Esophagus squamous epithelium (tissue), 5 donors: ENCODE data around the gene METTL24. TPM values are rescaled to one million over a fixed set of nuclear protein-coding genes. Genes with fewer than 3 reads are reported as not detected.
"Not testable (repeated sequence)": the region's sequence is repeated elsewhere in the genome, so short reads cannot be mapped to it uniquely, and the experiment has no call there.

Source experiments
- DNase-seq: peaks from one replicate; lab custom pipeline; 2025; lab: John Stamatoyannopoulos, UW
- H3K27ac ChIP-seq, 4 donors: fragments of 200-600 bp; sonication (generic); one replicate each; pipeline ENCODE4 v1.5.1; 2016 to 2019; ENCODE audit warnings: mild to moderate bottlenecking in 1 of 4
- H3K27me3 ChIP-seq, 4 donors: fragments of 200-600 bp; sonication (generic); 1 replicate in 3 of 4; 2 replicates in 1 of 4; pipeline versions ENCODE4 v1.5.1 to v1.6.0; 2017 to 2021; ENCODE audit warnings: antibody characterized with exemption in 1 of 4
- H3K36me3 ChIP-seq, 3 donors: fragments of 200-600 bp; sonication (generic); one replicate each; pipeline ENCODE4 v1.5.1; 2016 to 2019
- H3K4me1 ChIP-seq, 3 donors: fragments of 200-600 bp; sonication (generic); one replicate each; pipeline ENCODE4 v1.5.1; 2017 to 2019
- H3K4me3 ChIP-seq, 4 donors: fragments of 200-600 bp; sonication (generic); 1 replicate in 3 of 4; 2 replicates in 1 of 4; pipeline ENCODE4 v1.5.1; 2016 to 2019; ENCODE audit warnings: mild to moderate bottlenecking in 2 of 4, moderate library complexity in 1 of 4
- H3K9me3 ChIP-seq, 3 donors: fragments of 200-600 bp; sonication (generic); one replicate each; pipeline ENCODE4 v1.5.1; 2016 to 2019
- CTCF ChIP-seq, 6 experiments: fragments of 450-650 bp in 4 of 6; fragments of 200-600 bp in 2 of 6; sonication (generic) in 2 of 6; IDR thresholded peaks; one replicate each; pipeline ENCODE4 v1.5.1; 2016 to 2019; ENCODE audit warnings: antibody characterized with exemption in 6 of 6, mild to moderate bottlenecking in 4 of 6, moderate library complexity in 4 of 6
- POLR2A ChIP-seq, 4 donors: fragments of 450-650 bp; IDR thresholded peaks; one replicate each; pipeline ENCODE4 v1.6.1; 2017; ENCODE audit warnings: antibody characterized with exemption in 4 of 4, mild to moderate bottlenecking in 4 of 4, moderate library complexity in 3 of 4
- WGBS, 2 donors: methylation state at CpG; one replicate each; pipeline ENCODE4 v1.1.5; 2018; 5-methylcytosine and 5-hydroxymethylcytosine counted together
- intact Hi-C: fragments of 100-400 bp; cut with DNase I; formaldehyde crosslinking; loops from one replicate; pipeline ENCODE4 v1.15.0; 2022
- total RNA-seq, 4 donors: library from RNA; depleted of rRNA; stranded (reverse); fragments of >200 nt; gene quantifications; one replicate each; pipeline ENCODE4 v1.1.0, GENCODE V29; 2016
- donor health status: DM: yes; HTN: yes; CAD: no.

METTL24 gene
- total RNA-seq, 4 donors from 2014 or later, result 0.57 to 4.0 (median 0.83) TPM; not detected in 1

- WGBS, 2 donors, result 64 to 75% methylated on average over 3 of the region's 3 CpGs
- Histone ChIP-seq H3K9me3 (no peaks in the 10 kb centered on the region), H3K27ac (no peak overlapping the region), H3K27me3 (no peaks in the 10 kb centered on the region), H3K4me3 (no peak overlapping the region), H3K4me1 (no peaks in the 10 kb centered on the region), H3K36me3 (no peaks in the 10 kb centered on the region)
- TF ChIP-seq POLR2A (IDR thresholded peaks at IDR 0.05) (no peak), CTCF (IDR thresholded peaks at IDR 0.05) (no peak)
- intact Hi-C loops, result no loop called here
- no peak for DNase-seq
Observed at GRCh38 chr6:110315869-110316398, 42.2 kb downstream of the METTL24 start.

DNA sequence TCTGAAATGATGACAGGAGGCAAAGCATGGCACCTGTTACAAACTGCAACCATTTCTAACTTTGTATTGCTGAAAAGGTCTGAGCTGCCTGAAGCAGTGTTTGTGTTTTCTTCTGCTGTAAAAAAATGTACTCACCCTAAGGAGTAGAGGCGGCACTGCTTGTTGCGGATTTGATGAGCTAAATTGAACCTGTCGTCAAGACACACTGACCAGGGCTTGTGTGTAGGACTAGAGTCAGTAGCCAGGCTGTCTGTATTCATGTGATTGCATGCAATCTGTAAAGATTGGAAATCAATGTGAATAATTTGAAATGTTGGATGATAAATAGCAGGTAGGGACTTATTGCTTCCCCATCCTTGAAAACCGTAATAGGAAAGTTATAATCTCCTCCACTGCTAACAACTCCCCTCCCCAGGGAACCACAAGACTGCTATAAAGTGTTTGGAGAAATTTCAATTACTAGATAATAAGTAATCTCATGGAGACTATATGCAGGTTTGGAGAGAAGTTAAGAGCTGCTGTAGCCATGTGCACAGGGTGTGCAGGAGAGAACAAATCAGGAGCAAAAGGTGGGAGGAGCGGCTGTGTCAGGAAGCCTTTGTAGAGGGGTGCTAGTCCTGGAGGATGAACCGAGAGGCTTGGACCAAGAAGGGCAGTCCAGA, 42.8 kb downstream of the METTL24 start:
- Histone ChIP-seq H3K9me3 (no peaks in the 10 kb centered on the region), H3K4me3 (no peak overlapping the region), H3K27ac (no peak overlapping the region), H3K4me1 (no peaks in the 10 kb centered on the region), H3K27me3 (no peaks in the 10 kb centered on the region), H3K36me3 (no peaks in the 10 kb centered on the region)
- 81 to 82% methylated on average over 6 of the region's 6 CpGs for WGBS, 2 donors
- no peak for TF ChIP-seq CTCF (IDR thresholded peaks at IDR 0.05)
- no peak for TF ChIP-seq POLR2A (IDR thresholded peaks at IDR 0.05)
- DNase-seq, result no peak
- intact Hi-C loops, result no loop called here

GRCh38 chr6:110310861-110311446, 47.2 kb downstream of the METTL24 start:
- Histone ChIP-seq H3K4me3 (no peak overlapping the region), H3K9me3 (no peaks in the 10 kb centered on the region), H3K27me3 (no peaks in the 10 kb centered on the region), H3K36me3 (no peaks in the 10 kb centered on the region), H3K27ac (no peak overlapping the region), H3K4me1 (no peaks in the 10 kb centered on the region)
- DNase-seq, result no peak
- 42 to 65% methylated on average over 3 of the region's 3 CpGs for WGBS, 2 donors
- intact Hi-C loops, result no loop called here
- no peak for TF ChIP-seq POLR2A (IDR thresholded peaks at IDR 0.05)
- no peak for TF ChIP-seq CTCF (IDR thresholded peaks at IDR 0.05)

- H3K27me3 ChIP-seq, H3K27ac ChIP-seq, DNase-seq, H3K4me3 ChIP-seq, H3K9me3 ChIP-seq, H3K4me1 ChIP-seq, H3K36me3 ChIP-seq, intact Hi-C loops: not testable (repeated sequence)
- whole genome bisulfite sequencing, 2 donors, result 62 to 77% methylated on average over 4 of the region's 4 CpGs
Observed at GRCh38 chr6:110309432-110309831, 48.7 kb downstream of the METTL24 start.

DNA sequence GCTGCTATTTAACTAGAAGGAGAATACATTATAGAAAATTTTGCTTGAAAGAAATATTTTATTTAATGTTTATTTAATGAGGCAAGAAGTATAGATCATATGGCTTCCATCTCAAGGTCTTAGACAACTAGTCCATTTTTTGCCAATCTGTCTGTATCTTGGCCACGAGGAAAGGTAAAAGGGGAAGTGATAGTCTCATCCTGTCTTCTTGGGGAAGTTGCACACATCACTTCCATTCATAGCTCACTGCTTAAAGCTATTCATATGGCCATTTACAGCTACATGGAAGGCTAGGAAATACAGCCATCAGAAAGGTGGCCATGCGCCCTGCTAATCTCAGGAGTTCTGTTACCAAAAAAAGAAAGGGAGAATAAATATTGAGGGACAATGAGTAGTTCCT, 50.8 kb downstream of the METTL24 start:
- Histone ChIP-seq H3K9me3 (peaks cover 0 to 3% (median 0%) of the 10 kb centered on the region in 3 donors), H3K36me3 (no peaks in the 10 kb centered on the region), H3K4me3 (no peak overlapping the region), H3K27me3 (no peaks in the 10 kb centered on the region), H3K4me1 (no peaks in the 10 kb centered on the region), H3K27ac (no peak overlapping the region)
- intact Hi-C loops, result no loop called here
- 47 to 58% methylated on average over 2 of the region's 2 CpGs for WGBS, 2 donors
- DNase-seq, result no peak
- TF ChIP-seq POLR2A (IDR thresholded peaks at IDR 0.05) (no peak), CTCF (IDR thresholded peaks at IDR 0.05) (no peak)

DNA sequence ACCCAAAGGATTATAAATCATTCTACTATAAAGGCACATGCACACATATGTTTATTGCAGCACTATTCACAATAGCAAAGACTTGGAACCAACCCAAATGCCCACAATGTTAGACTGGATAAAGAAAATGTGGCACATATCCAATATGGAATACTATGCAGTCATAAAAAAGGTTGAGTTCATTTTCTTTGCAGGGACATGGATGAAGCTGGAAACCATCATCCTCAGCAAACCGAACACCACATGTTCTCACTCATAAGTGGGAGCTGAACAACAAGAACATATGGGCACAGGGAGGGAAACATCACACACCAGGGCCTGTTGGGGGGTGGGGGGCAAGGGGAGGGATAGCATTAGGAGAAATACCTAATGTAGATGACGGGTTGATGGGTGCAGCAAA, 52.3 kb downstream of the METTL24 start:
- H3K9me3 ChIP-seq, intact Hi-C loops, H3K27ac ChIP-seq, H3K36me3 ChIP-seq, H3K27me3 ChIP-seq, DNase-seq, H3K4me1 ChIP-seq, H3K4me3 ChIP-seq: not testable (repeated sequence)
- WGBS, 2 donors, result 80 to 83% methylated on average over 2 of the region's 2 CpGs

GRCh38 chr6:110303692-110304091, 54.5 kb downstream of the METTL24 start:
- WGBS, 2 donors, result 63% methylated on average over 5 of the region's 6 CpGs; no CpG with 5 or more reads in 1 of the 2 donors
- H3K27ac ChIP-seq, H3K36me3 ChIP-seq, H3K4me1 ChIP-seq, intact Hi-C loops, H3K27me3 ChIP-seq, H3K9me3 ChIP-seq, H3K4me3 ChIP-seq, DNase-seq: not testable (repeated sequence)
